ENCODE measurements around the gene FOLR3.
"Not testable (repeated sequence)": the region's sequence is repeated elsewhere in the genome, so short reads cannot be mapped to it uniquely, and the experiment has no call there.

FOLR3 gene

DNA sequence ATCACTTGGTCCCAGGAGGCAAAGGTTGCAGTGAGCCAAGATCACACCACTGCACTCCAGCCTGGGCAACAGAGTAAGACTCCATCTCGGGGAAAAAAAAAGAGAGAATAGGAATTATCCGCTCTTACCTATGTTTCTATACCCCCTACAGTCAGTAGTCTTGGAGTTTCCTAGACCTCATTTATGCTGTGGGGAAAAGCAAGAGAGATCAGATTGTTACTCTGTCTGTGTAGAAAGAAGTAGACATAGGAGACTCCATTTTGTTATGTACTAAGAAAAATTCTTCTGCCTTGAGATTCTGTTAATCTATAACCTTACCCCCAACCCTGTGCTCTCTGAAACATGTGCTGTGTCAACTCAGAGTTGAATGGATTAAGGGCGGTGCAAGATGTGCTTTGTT lies 28.7 kb downstream of the FOLR3 start:
- H3K9me3 Mint-ChIP-seq; H3K4me3 Mint-ChIP-seq; DNase-seq; H3K36me3 Mint-ChIP-seq (ENCODE audit: low read depth); H3K4me1 Mint-ChIP-seq (ENCODE audit: low read depth); H3K27ac Mint-ChIP-seq: not testable (repeated sequence)
- peaks cover 17% of the 10 kb centered on the region for H3K27me3 Mint-ChIP-seq

DNA sequence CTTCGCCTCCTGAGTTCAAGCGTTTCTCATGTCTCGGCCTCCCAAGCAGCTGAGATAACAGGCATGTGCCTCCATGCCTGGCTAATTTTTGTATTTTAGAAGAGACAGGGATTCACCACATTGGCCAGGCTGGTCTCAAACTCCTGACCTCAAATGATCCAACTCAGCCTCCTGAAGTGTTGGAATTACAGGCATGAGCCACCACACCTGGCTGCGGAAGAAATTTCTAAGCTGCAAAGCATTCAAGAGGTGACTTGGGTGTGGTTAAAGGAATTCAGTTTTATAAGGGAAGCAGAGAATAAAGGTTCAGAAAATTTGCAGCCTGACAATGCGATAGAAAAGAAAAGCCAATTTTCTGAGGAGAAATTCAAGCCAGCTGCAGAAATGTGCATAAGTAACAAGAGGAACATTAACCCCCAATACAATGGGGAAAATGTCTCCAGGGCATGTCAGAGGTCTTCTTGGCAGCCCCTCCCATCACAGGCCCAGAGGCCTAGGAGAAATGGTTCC lies 33.6 kb downstream of the FOLR3 start:
- not testable (repeated sequence) for H3K27me3 Mint-ChIP-seq; H3K9me3 Mint-ChIP-seq; DNase-seq; H3K27ac Mint-ChIP-seq; H3K36me3 Mint-ChIP-seq (ENCODE audit: low read depth); H3K4me3 Mint-ChIP-seq; H3K4me1 Mint-ChIP-seq (ENCODE audit: low read depth)

DNA sequence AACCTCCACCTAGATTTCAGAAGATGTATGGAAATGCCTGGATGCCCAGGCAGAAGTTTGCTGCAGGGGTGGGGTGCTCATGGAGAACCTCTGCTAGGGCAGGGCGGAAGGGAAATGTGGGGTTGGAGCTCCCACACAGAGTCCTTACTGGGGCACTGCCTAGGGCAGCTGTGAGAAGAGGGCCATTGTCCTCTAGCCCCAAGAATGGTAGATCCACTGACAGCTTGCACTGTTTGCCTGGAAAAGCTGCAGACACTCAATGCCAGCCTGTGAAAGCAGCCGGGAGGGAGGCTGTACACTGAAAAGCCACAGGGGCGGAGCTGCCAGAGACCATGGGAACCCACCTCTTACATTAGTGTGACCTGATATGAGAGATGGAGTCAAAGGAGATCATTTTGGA lies 34.2 kb downstream of the FOLR3 start:
- not testable (repeated sequence) for H3K36me3 Mint-ChIP-seq (ENCODE audit: low read depth); DNase-seq; H3K9me3 Mint-ChIP-seq; H3K27me3 Mint-ChIP-seq; H3K27ac Mint-ChIP-seq; H3K4me1 Mint-ChIP-seq (ENCODE audit: low read depth); H3K4me3 Mint-ChIP-seq

- H3K4me3 Mint-ChIP-seq; H3K9me3 Mint-ChIP-seq; DNase-seq; H3K4me1 Mint-ChIP-seq (ENCODE audit: low read depth); H3K36me3 Mint-ChIP-seq (ENCODE audit: low read depth); H3K27me3 Mint-ChIP-seq; H3K27ac Mint-ChIP-seq: not testable (repeated sequence)
Measured at GRCh38 chr11:72172043-72172442, 36.5 kb downstream of the FOLR3 start.

GRCh38 chr11:72173291-72173690 lies 37.8 kb downstream of the FOLR3 start:
- peaks cover 7% of the 10 kb centered on the region for H3K27me3 Mint-ChIP-seq
- no peak overlapping the region for H3K27ac Mint-ChIP-seq
- no peak overlapping the region for H3K4me3 Mint-ChIP-seq
- no peak for DNase-seq
- no peaks in the 10 kb centered on the region for H3K36me3 Mint-ChIP-seq (ENCODE audit: low read depth)
- H3K9me3 Mint-ChIP-seq: no peaks in the 10 kb centered on the region
- no peaks in the 10 kb centered on the region for H3K4me1 Mint-ChIP-seq (ENCODE audit: low read depth)

DNA sequence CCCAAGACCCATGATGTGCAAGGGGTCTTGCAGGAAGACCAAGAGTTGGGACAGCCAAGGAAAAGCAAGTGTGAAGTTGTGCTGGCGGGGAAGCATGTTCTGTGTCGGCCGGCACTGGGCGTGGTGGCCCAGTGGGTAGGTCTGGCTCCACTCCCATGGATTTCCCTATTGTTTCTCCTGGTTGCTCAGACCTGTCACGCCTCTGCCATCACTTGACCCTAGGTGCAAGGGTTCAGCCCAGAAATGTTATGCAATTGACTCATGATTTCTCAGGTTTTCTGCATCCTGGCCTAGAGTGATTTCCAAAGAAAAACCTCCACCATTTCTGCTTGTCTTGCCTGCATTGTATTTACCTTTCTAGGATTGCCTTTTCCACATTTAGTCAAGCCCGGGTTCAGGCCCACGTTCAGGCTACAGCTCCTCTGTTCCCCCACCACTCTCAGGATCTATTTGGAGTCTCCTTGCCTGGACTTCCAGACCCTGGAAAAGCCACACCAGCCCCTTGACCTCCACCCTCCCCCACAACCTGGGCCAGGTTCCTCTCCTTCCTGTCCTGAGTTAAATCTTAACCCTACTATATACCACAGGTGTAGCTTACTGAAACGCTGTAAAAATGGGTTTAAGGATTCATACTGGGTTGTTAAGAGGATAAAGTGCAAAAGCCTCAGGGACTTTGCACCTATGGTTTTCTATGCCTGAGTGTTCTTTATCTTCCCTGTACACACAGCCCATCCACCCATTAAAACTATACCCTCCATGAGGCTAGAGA lies 39.0 kb downstream of the FOLR3 start:
- H3K36me3 Mint-ChIP-seq (ENCODE audit: low read depth): no peaks in the 10 kb centered on the region
- H3K27me3 Mint-ChIP-seq: peaks cover 7% of the 10 kb centered on the region
- DNase-seq: no peak
- H3K9me3 Mint-ChIP-seq: no peaks in the 10 kb centered on the region
- H3K4me3 Mint-ChIP-seq: no peak overlapping the region
- H3K4me1 Mint-ChIP-seq (ENCODE audit: low read depth): no peaks in the 10 kb centered on the region
- H3K27ac Mint-ChIP-seq: no peak overlapping the region

DNA sequence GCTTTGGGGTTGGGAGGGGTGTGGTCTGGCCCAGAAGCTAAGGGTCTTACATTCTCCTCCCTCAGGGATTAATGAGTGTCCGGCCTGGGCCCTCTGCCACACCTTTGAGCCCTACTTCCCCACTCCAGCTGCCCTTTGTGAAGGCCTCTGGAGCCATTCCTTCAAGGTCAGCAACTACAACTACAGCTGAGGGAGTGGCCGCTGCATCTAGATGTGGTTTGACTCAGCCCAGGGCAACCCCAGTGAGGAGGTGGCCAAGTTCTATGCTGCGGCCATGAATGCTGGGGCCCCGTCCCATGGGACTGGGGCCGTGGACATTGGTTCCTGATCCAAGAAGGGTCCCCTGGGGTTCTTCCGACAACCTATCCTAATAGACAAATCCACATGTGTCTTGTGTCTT lies 42.1 kb downstream of the FOLR3 start:
- Mint-ChIP-seq H3K27ac (no peak overlapping the region), H3K27me3 (peaks cover 11% of the 10 kb centered on the region), H3K9me3 (no peaks in the 10 kb centered on the region), H3K36me3 (ENCODE audit: low read depth) (no peaks in the 10 kb centered on the region), H3K4me1 (ENCODE audit: low read depth) (peaks cover 10% of the 10 kb centered on the region), H3K4me3 (no peak overlapping the region)
- no peak for DNase-seq

GRCh38 chr11:72179049-72179803 lies 43.7 kb downstream of the FOLR3 start:
- H3K27me3 Mint-ChIP-seq: peaks cover 18% of the 10 kb centered on the region
- H3K27ac Mint-ChIP-seq: no peak overlapping the region
- no peaks in the 10 kb centered on the region for H3K9me3 Mint-ChIP-seq
- H3K4me3 Mint-ChIP-seq: no peak overlapping the region
- H3K4me1 Mint-ChIP-seq (ENCODE audit: low read depth): peaks cover 13% of the 10 kb centered on the region
- H3K36me3 Mint-ChIP-seq (ENCODE audit: low read depth): no peaks in the 10 kb centered on the region
- no peak for DNase-seq

DNA sequence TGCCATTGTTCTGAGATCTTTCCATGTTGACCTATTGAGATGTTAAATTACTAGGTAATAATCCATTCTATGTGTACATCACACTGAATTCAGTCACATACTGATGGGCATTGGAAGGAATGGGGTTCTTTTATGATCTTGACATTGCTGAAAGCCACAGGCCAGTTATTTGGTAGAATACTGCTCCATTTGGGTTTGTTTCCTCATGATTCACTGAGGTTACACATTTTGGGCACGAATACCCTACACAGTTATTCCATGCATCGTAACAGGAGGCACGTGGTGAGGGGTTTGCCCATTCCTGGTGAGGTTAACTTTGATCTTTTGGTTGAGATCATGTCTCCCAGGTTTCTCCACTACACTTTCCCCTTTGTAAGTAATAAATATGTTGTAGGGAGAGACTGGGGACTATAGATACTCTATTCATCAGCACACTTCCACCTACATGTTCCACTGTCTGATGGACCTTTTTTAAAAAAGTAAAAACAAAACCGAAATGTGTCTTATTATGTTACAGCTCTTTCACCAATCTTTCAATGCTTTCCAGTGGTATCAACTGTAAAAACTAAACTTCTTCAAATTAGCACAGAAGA lies 44.4 kb downstream of the FOLR3 start:
- Mint-ChIP-seq H3K4me1 (ENCODE audit: low read depth) (peaks cover 13% of the 10 kb centered on the region), H3K27me3 (peaks cover 18% of the 10 kb centered on the region), H3K27ac (peak overlapping the region; percentile 20), H3K36me3 (ENCODE audit: low read depth) (no peaks in the 10 kb centered on the region), H3K4me3 (no peak overlapping the region), H3K9me3 (no peaks in the 10 kb centered on the region)
- no peak for DNase-seq

GRCh38 chr11:72180892-72181552 lies 45.5 kb downstream of the FOLR3 start:
- Mint-ChIP-seq H3K4me1 (ENCODE audit: low read depth) (peaks cover 13% of the 10 kb centered on the region), H3K27me3 (peaks cover 18% of the 10 kb centered on the region)
- not testable (repeated sequence) for H3K4me3 Mint-ChIP-seq; H3K27ac Mint-ChIP-seq; DNase-seq; H3K36me3 Mint-ChIP-seq (ENCODE audit: low read depth); H3K9me3 Mint-ChIP-seq

GRCh38 chr11:72181553-72181958 lies 46.0 kb downstream of the FOLR3 start:
- DNase-seq; H3K27ac Mint-ChIP-seq; H3K36me3 Mint-ChIP-seq (ENCODE audit: low read depth); H3K4me3 Mint-ChIP-seq; H3K9me3 Mint-ChIP-seq: not testable (repeated sequence)
- peaks cover 13% of the 10 kb centered on the region for H3K4me1 Mint-ChIP-seq (ENCODE audit: low read depth)
- peaks cover 18% of the 10 kb centered on the region for H3K27me3 Mint-ChIP-seq

DNA sequence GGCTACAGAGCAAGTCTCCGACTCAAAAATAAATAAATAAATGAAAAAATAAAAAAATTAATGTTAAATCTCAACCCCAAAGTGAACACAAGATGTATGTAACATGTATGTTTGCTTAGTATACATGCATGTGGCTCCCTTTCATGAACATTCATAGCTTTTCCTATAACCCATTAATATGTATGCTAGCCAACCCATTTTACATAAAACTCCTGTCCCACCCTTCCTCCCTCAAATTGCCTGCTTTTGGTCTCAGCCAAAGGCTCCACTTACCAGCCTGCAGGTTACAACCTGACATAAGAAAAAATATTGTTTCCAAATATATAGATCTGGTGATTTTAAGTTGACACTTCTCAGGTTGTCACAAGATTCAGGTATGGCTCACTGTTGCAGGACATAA lies 52.7 kb downstream of the FOLR3 start:
- peaks cover 3% of the 10 kb centered on the region for H3K4me1 Mint-ChIP-seq (ENCODE audit: low read depth)
- DNase-seq: no peak
- no peaks in the 10 kb centered on the region for H3K9me3 Mint-ChIP-seq
- no peak overlapping the region for H3K27ac Mint-ChIP-seq
- no peak overlapping the region for H3K4me3 Mint-ChIP-seq
- peaks cover 4% of the 10 kb centered on the region for H3K27me3 Mint-ChIP-seq
- no peaks in the 10 kb centered on the region for H3K36me3 Mint-ChIP-seq (ENCODE audit: low read depth)
